HepG2 (cell line): Measurements from ENCODE around the gene CCL13. TPM values are rescaled to one million over a fixed set of nuclear protein-coding genes. Genes with fewer than 3 reads are reported as not detected.

Source experiments
- ATAC-seq: fragments of 200-7000 bp; cut with Tn5 transposase; 3 replicates; pipeline ENCODE4 v1.9.1; 2020; ENCODE audit warnings: mild to moderate bottlenecking, moderate library complexity
- BruUV-seq: library from RNA; stranded (reverse); fragments of 400-500 nt; replicated peaks from 2 replicates; lab custom pipeline; 2021; lab: Mats Ljungman, UMichigan
- CTCF ChIA-PET: fragments of 300-600 bp; formaldehyde crosslinking; extraction: SDS; loops from one replicate; lab custom pipeline; 2021; ENCODE audit warnings: low total read pairs, inconsistent platforms, low intra/inter-chr PET ratio; lab: Yijun Ruan, JAX
- POLR2A ChIA-PET: fragments of 350-600 bp; sonication (Branson Sonifier 250); formaldehyde crosslinking; loops from one replicate; lab custom pipeline; 2020; ENCODE audit warnings: antibody characterized with exemption, inconsistent platforms; lab: Yijun Ruan, JAX
- DNase-seq: peaks from one replicate; pipeline ENCODE4 v3.0.0-alpha.2; 2015; ENCODE audit warnings: low spot score
- FAIRE-seq: peaks from 3 replicates; lab custom pipeline; 2011; peaks lifted over from hg19 to GRCh38; lab: Jason Lieb, UNC
- H2AFZ ChIP-seq: one replicate; pipeline ENCODE4 v1.6.1; 2011; ENCODE audit warnings: low read length, inconsistent platforms
- H3K27ac ChIP-seq: fragments of 300-600 bp; 3 replicates; pipeline ENCODE4 v1.8.0; 2011; ENCODE audit warnings: mixed run types, mild to moderate bottlenecking, mixed read lengths, low read length, inconsistent platforms; ENCODE audit not compliant: insufficient read depth; ENCODE audit errors: extremely low read length
- H3K27me3 ChIP-seq, 2 experiments: fragments of 200-600 bp in 1 of 2; 2 replicates in 1 of 2; 3 replicates in 1 of 2; pipeline versions ENCODE4 v1.6.0 to v1.8.0; 2011; ENCODE audit warnings: low read length in 2 of 2, mild to moderate bottlenecking in 2 of 2, moderate library complexity in 2 of 2, inconsistent platforms in 1 of 2; ENCODE audit not compliant: insufficient read depth in 2 of 2, control insufficient read depth in 1 of 2
- H3K36me3 ChIP-seq, 2 experiments: fragments of 200-600 bp in 1 of 2; replicated peaks in 1 of 2; 2 replicates in 1 of 2; 3 replicates in 1 of 2; pipeline versions ENCODE4 v1.5.1 to v1.8.0; 2011; ENCODE audit warnings: low read length in 2 of 2, inconsistent platforms in 1 of 2; ENCODE audit not compliant: insufficient read depth in 2 of 2, control insufficient read depth in 1 of 2
- H3K4me1 ChIP-seq: 2 replicates; pipeline ENCODE4 v1.5.1; 2012; ENCODE audit warnings: low read length, inconsistent platforms; ENCODE audit not compliant: insufficient read depth
- H3K4me2 ChIP-seq: 2 replicates; pipeline ENCODE4 v1.6.0; 2011; ENCODE audit warnings: low read depth, low read length, inconsistent platforms
- H3K4me3 ChIP-seq, 3 experiments: fragments of 200-600 bp in 1 of 3; sonication (generic), shearing (Covaris generic) in 1 of 3; replicated peaks in 1 of 3; 2 replicates each; pipeline ENCODE4 v1.5.1; 2011 to 2016; ENCODE audit warnings: low read length in 3 of 3, inconsistent platforms in 2 of 3, low read depth in 2 of 3, mild to moderate bottlenecking in 2 of 3, control low read depth in 1 of 3, mixed read lengths in 1 of 3; ENCODE audit not compliant: insufficient read depth in 1 of 3
- H3K79me2 ChIP-seq: one replicate; pipeline ENCODE4 v1.6.1; 2011; ENCODE audit warnings: low read length, inconsistent platforms; ENCODE audit not compliant: insufficient read depth
- H3K9ac ChIP-seq: 2 replicates; pipeline ENCODE4 v1.6.0; 2011; ENCODE audit warnings: mild to moderate bottlenecking, low read depth, low read length, inconsistent platforms; ENCODE audit not compliant: insufficient read depth
- H3K9me3 ChIP-seq: 2 replicates; pipeline ENCODE4 v1.5.1; 2012; ENCODE audit warnings: mild to moderate bottlenecking, low read length
- H4K20me1 ChIP-seq: 2 replicates; pipeline ENCODE4 v1.6.0; 2011; ENCODE audit warnings: inconsistent platforms, mild to moderate bottlenecking, low read length, moderate library complexity; ENCODE audit not compliant: insufficient read depth
- BCL6 ChIP-seq: IDR thresholded peaks from 2 replicates; pipeline ENCODE4 v1.6.1; 2016; ENCODE audit warnings: missing genetic modification reagents, missing compliant biosample characterization
- CREM ChIP-seq, 2 experiments: sonication (generic) in 1 of 2; formaldehyde crosslinking in 1 of 2; IDR thresholded peaks; 2 replicates each; pipeline versions ENCODE4 v1.4.0 to v1.6.1; 2016 to 2020; ENCODE audit warnings: antibody characterized with exemption in 1 of 2, mild to moderate bottlenecking in 1 of 2, missing genetic modification reagents in 1 of 2
- GATAD1 ChIP-seq: IDR thresholded peaks from 2 replicates; pipeline ENCODE4 v1.6.1; 2016; ENCODE audit warnings: missing genetic modification reagents, missing compliant biosample characterization
- JARID2 ChIP-seq: sonication (generic); formaldehyde crosslinking; IDR thresholded peaks from 2 replicates; pipeline ENCODE4 v1.8.1; 2023; ENCODE audit warnings: missing genetic modification reagents, inconsistent platforms; ENCODE audit not compliant: insufficient replicate concordance
- MTA1 ChIP-seq: sonication (generic); formaldehyde crosslinking; IDR thresholded peaks from 2 replicates; pipeline ENCODE4 v1.4.0; 2020; ENCODE audit warnings: missing genetic modification reagents, mild to moderate bottlenecking, borderline replicate concordance
- NKX3-1 ChIP-seq: sonication (generic); formaldehyde crosslinking; IDR thresholded peaks from 2 replicates; pipeline ENCODE4 v1.5.0; 2020; ENCODE audit warnings: missing genetic modification reagents
- NONO ChIP-seq, 2 experiments: fragments of 450-650 bp in 1 of 2; sonication (generic) in 1 of 2; formaldehyde crosslinking in 1 of 2; IDR thresholded peaks in 1 of 2; conservative IDR thresholded peaks in 1 of 2; 2 replicates each; pipeline versions ENCODE4 v1.6.1 to v1.8.0; 2017 to 2022; ENCODE audit warnings: mild to moderate bottlenecking in 1 of 2, missing genetic modification reagents in 1 of 2, moderate library complexity in 1 of 2
- SRY ChIP-seq: sonication (generic); formaldehyde crosslinking; IDR thresholded peaks from 2 replicates; pipeline ENCODE4 v1.8.0; 2022; ENCODE audit warnings: mild to moderate bottlenecking, missing genetic modification reagents
- TBX2 ChIP-seq: sonication (generic); formaldehyde crosslinking; IDR thresholded peaks from 2 replicates; pipeline ENCODE4 v1.5.0; 2020; ENCODE audit warnings: missing genetic modification reagents, mild to moderate bottlenecking, borderline replicate concordance
- ZFP41 ChIP-seq: sonication (generic); formaldehyde crosslinking; IDR thresholded peaks from 2 replicates; pipeline ENCODE4 v1.4.0; 2020; ENCODE audit warnings: mild to moderate bottlenecking, missing genetic modification reagents, borderline replicate concordance
- ZNF460 ChIP-seq: sonication (generic); formaldehyde crosslinking; IDR thresholded peaks from 2 replicates; pipeline ENCODE4 v1.5.1; 2020; ENCODE audit warnings: missing genetic modification reagents, mild to moderate bottlenecking, borderline replicate concordance
- ZNF878 ChIP-seq: sonication (generic); formaldehyde crosslinking; IDR thresholded peaks from 2 replicates; pipeline ENCODE4 v1.8.1; 2023; ENCODE audit warnings: mild to moderate bottlenecking, missing genetic modification reagents, moderate library complexity
- WGBS: methylation state at CpG from one replicate; pipeline ENCODE4 v1.1.6; 2017; ENCODE audit warnings: low lambda C conversion rate; 5-methylcytosine and 5-hydroxymethylcytosine counted together
- in situ Hi-C: cut with HindIII; loops from 2 replicates; pipeline ENCODE4 v1.10.0; 2017; ENCODE audit warnings: low pct_unique_long_range_greater_than_20kb; ENCODE audit not compliant: extremely low pct_ligation_motif_present
- intact Hi-C: fragments of 100-400 bp; cut with micrococcal nuclease; formaldehyde crosslinking; loops from one replicate; pipeline ENCODE4 v1.10.0; 2022; ENCODE audit not compliant: unreplicated experiment
- polyA plus RNA-seq, 8 experiments: library from polyadenylated mRNA; depleted of rRNA in 3 of 8; stranded (reverse) in 7 of 8; unstranded in 1 of 8; fragments of >200 nt; fragmentation: Illumina TruSeq in 4 of 8; extraction: Trizol in 4 of 8; gene quantifications; 2 replicates each; pipeline versions ENCODE4 v1.2.1 to v1.2.3, GENCODE V29; 2011 to 2016; ENCODE audit warnings: low read depth in 4 of 8, missing spikeins in 1 of 8, mixed read lengths in 1 of 8; ENCODE audit not compliant: insufficient read depth in 1 of 8
- total RNA-seq, 5 experiments: library from RNA; depleted of rRNA; stranded (reverse); fragments of >200 nt; fragmentation: Illumina TruSeq; extraction: Trizol; gene quantifications; 2 replicates each; pipeline ENCODE4 v1.2.3, GENCODE V29; 2016; ENCODE audit warnings: low read depth in 1 of 5
- TF ChIP-seq, protein P1 (sequence below): sonication (generic); formaldehyde crosslinking; IDR thresholded peaks from 2 replicates; pipeline ENCODE4 v1.5.1; 2020; ENCODE audit warnings: missing genetic modification reagents, mild to moderate bottlenecking, borderline replicate concordance
- TF ChIP-seq, protein P2 (sequence below): IDR thresholded peaks from 2 replicates; pipeline ENCODE4 v1.6.1; 2016; ENCODE audit warnings: low read depth, control low read depth
- TF ChIP-seq, protein P3 (sequence below): sonication (generic); formaldehyde crosslinking; IDR thresholded peaks from 2 replicates; pipeline ENCODE4 v1.5.0; 2020; ENCODE audit warnings: mild to moderate bottlenecking, missing genetic modification reagents, moderate library complexity

Gene CCL13
- total and polyA plus RNA-seq, 2 of the 13 experiments (the other 11 are each of a cell fraction or from before 2014, with no cell fraction given): not detected

DNA sequence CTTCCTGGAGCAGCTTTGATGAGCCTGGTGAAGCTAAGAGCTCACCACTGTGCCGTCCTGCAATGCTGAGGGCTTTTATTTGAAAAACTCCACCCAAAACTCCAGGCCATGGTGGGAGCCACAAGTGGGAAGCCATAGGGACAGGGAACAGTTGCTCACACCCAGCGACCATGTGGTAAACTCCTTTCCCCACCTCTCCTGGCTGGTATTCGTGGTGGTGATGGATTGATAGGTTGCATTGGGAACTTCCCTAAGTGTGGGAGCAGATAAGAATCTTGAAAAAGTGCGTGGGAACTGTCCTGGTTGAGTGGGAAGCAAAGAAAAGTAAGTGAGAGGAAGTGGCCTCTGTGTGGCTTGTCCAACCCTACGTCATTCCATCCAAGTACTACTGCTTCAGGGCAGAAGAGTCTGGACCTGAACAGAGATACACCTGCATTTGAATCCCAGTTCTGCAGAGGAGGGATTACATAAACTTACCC lies 6.9 kb downstream of the CCL13 start, which contains the start of gene CCL1 (continued):
- TF ChIP-seq, protein P1, sequence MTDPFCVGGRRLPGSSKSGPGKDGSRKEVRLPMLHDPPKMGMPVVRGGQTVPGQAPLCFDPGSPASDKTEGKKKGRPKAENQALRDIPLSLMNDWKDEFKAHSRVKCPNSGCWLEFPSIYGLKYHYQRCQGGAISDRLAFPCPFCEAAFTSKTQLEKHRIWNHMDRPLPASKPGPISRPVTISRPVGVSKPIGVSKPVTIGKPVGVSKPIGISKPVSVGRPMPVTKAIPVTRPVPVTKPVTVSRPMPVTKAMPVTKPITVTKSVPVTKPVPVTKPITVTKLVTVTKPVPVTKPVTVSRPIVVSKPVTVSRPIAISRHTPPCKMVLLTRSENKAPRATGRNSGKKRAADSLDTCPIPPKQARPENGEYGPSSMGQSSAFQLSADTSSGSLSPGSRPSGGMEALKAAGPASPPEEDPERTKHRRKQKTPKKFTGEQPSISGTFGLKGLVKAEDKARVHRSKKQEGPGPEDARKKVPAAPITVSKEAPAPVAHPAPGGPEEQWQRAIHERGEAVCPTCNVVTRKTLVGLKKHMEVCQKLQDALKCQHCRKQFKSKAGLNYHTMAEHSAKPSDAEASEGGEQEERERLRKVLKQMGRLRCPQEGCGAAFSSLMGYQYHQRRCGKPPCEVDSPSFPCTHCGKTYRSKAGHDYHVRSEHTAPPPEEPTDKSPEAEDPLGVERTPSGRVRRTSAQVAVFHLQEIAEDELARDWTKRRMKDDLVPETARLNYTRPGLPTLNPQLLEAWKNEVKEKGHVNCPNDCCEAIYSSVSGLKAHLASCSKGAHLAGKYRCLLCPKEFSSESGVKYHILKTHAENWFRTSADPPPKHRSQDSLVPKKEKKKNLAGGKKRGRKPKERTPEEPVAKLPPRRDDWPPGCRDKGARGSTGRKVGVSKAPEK (CRISPR knock-in tag): no peak
- TF ChIP-seq, protein P2, sequence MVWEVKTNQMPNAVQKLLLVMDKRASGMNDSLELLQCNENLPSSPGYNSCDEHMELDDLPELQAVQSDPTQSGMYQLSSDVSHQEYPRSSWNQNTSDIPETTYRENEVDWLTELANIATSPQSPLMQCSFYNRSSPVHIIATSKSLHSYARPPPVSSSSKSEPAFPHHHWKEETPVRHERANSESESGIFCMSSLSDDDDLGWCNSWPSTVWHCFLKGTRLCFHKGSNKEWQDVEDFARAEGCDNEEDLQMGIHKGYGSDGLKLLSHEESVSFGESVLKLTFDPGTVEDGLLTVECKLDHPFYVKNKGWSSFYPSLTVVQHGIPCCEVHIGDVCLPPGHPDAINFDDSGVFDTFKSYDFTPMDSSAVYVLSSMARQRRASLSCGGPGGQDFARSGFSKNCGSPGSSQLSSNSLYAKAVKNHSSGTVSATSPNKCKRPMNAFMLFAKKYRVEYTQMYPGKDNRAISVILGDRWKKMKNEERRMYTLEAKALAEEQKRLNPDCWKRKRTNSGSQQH (CRISPR knock-in tag): no peak
- no peak for TF ChIP-seq JARID2 (CRISPR knock-in tag)
- TF ChIP-seq ZFP41 (CRISPR knock-in tag): no peak
- no peak for TF ChIP-seq CREM (IDR thresholded peaks at IDR 0.05)
- TF ChIP-seq CREM (CRISPR knock-in tag; IDR thresholded peaks at IDR 0.05): no peak
- no peak for TF ChIP-seq MTA1

DNA sequence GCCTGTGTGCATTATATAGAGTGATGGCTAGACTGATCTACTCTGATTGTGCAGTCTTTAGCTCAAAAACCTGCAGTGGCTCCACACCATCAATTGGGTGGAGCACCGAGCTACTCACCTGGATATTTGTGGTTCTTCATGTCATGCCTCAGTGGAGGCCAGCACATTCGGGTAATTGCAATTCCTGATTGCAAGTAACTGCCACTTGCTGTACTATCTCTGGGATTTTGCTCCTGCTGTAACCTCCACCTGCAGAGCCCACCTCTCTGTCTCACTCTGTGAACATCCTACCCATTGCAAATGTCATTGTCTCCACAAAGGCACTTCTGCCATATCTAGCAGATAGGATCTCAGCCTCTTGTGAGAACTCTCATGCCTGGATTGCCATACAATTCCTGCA lies 8.5 kb downstream of the CCL13 start:
- ChIA-PET CTCF (interaction anchor here (6.2 kb wide), 1 partner anchor 165 kb away, joined by 246 read pairs; no protein-coding TSS in a partner anchor), POLR2A (no interaction called here)
- H3K79me2 ChIP-seq: no peaks in the 10 kb centered on the region
- no peak overlapping the region for H2AFZ ChIP-seq
- H3K9ac ChIP-seq: no peak overlapping the region
- H3K4me1 ChIP-seq: 0 out of 2 replicates have a peak, but pooled peaks cover 7% of the 10 kb centered on the region
- no peak overlapping the region for H3K4me3 ChIP-seq
- DNase-seq: no peak
- in situ Hi-C loops (loop anchor here (5.0 kb wide), 1 partner anchor 162 kb away; no protein-coding TSS in a partner anchor), intact Hi-C loops (no loop called here)
- no peak for ATAC-seq
- H3K36me3 ChIP-seq: no peaks in the 10 kb centered on the region
- no peak overlapping the region for H3K4me2 ChIP-seq
- no peak for FAIRE-seq
- H4K20me1 ChIP-seq: no peaks in the 10 kb centered on the region
- H3K27me3 ChIP-seq: peaks cover 0 to 7% of the 10 kb centered on the region in 2 experiments; a peak in 1 of 5 replicates
- BruUV-seq: no TSS peak
- 0% methylated on average over 2 of the region's 2 CpGs for WGBS
- no peaks in the 10 kb centered on the region for H3K9me3 ChIP-seq
- H3K27ac ChIP-seq: no peak overlapping the region
- TF ChIP-seq ZNF878 (no peak), SRY (no peak), GATAD1 (CRISPR knock-in tag) (no peak), BCL6 (CRISPR knock-in tag) (no peak), TBX2 (CRISPR knock-in tag) (no peak), NONO (IDR thresholded peaks at IDR 0.05) (no peak), NONO (CRISPR knock-in tag; conservative IDR thresholded peaks at IDR 0.05) (no peak), NKX3-1 (CRISPR knock-in tag) (no peak), ZNF460 (CRISPR knock-in tag) (no peak)
- TF ChIP-seq, protein P3, sequence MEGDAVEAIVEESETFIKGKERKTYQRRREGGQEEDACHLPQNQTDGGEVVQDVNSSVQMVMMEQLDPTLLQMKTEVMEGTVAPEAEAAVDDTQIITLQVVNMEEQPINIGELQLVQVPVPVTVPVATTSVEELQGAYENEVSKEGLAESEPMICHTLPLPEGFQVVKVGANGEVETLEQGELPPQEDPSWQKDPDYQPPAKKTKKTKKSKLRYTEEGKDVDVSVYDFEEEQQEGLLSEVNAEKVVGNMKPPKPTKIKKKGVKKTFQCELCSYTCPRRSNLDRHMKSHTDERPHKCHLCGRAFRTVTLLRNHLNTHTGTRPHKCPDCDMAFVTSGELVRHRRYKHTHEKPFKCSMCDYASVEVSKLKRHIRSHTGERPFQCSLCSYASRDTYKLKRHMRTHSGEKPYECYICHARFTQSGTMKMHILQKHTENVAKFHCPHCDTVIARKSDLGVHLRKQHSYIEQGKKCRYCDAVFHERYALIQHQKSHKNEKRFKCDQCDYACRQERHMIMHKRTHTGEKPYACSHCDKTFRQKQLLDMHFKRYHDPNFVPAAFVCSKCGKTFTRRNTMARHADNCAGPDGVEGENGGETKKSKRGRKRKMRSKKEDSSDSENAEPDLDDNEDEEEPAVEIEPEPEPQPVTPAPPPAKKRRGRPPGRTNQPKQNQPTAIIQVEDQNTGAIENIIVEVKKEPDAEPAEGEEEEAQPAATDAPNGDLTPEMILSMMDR (CRISPR knock-in tag): no peak
